Effector CD4-positive, alpha-beta T cell (primary cell): ENCODE results near the gene TPX2.

Experiments used
- DNase-seq: peaks from one replicate; pipeline ENCODE4 v3.0.0-alpha.2; 2020

Gene TPX2

GRCh38 chr20:31706607-31707257 lies 32.4 kb upstream of the TPX2 start:
- no peak for DNase-seq

- no peak for DNase-seq
These were observed 31.9 kb upstream of the TPX2 start for GRCh38 chr20:31707258-31707615.

- DNase-seq, result no peak
These were observed 30.9 kb upstream of the TPX2 start for GRCh38 chr20:31707994-31708735.

- DNase-seq, result no peak
These were observed 30.2 kb upstream of the TPX2 start for GRCh38 chr20:31708736-31709534.

- DNase-seq, result no peak
These were observed 29.2 kb upstream of the TPX2 start for GRCh38 chr20:31709939-31710338.

- no peak for DNase-seq
These were observed 28.5 kb upstream of the TPX2 start for GRCh38 chr20:31710423-31711108.

GRCh38 chr20:31711179-31712111 lies 27.6 kb upstream of the TPX2 start:
- DNase-seq, result no peak

GRCh38 chr20:31712112-31712553 lies 27.0 kb upstream of the TPX2 start:
- no peak for DNase-seq

- DNase-seq, result no peak
These were observed 26.4 kb upstream of the TPX2 start for GRCh38 chr20:31712564-31713311.

GRCh38 chr20:31713312-31714273 lies 25.5 kb upstream of the TPX2 start:
- DNase-seq, result no peak

GRCh38 chr20:31715766-31716165 lies 23.3 kb upstream of the TPX2 start:
- no peak for DNase-seq

- DNase-seq, result no peak
These were observed 22.7 kb upstream of the TPX2 start for GRCh38 chr20:31716351-31716750.

- DNase-seq, result no peak
These were observed 22.1 kb upstream of the TPX2 start for GRCh38 chr20:31716818-31717477.

GRCh38 chr20:31717478-31718201 lies 21.4 kb upstream of the TPX2 start:
- DNase-seq, result no peak

- DNase-seq, result no peak
These were observed 20.0 kb upstream of the TPX2 start for GRCh38 chr20:31718952-31719643.

GRCh38 chr20:31719644-31720485 lies 19.2 kb upstream of the TPX2 start:
- no peak for DNase-seq
